ENCODE measurements around the gene DGCR2. TPM values are rescaled to one million over a fixed set of nuclear protein-coding genes. Genes with fewer than 3 reads are reported as not detected.

DGCR2 gene
- total and polyA plus RNA-seq, 2 of the 4 experiments (the other 2 are of a cell fraction) = 17.2 to 35.4 TPM

GRCh38 chr22:19105456-19105855 lies 16.8 kb downstream of the DGCR2 start:
- CTCF ChIA-PET = no interaction called here
- dilution Hi-C loops (cut with HindIII; ENCODE audit: low sequenced_read_pairs, unreplicated experiment) = no loop called here

More at GRCh38 chr22:19105456-19105855, 16.8 kb downstream of the DGCR2 start:
- H3K79me1 ChIP-seq (ENCODE audit: low read depth in 1 of 2, low read length in 2 of 2) = peaks cover 24 to 85% of the 10 kb centered on the region in 2 experiments
- no peak overlapping the region for H3K4me2 ChIP-seq (ENCODE audit: low read depth, low read length)
- POLR2A ChIA-PET (ENCODE audit: unreplicated experiment) = no interaction called here
- H3K9ac ChIP-seq (ENCODE audit: low read depth, low read length) = no peak overlapping the region
- 96% methylated on average over 4 of the region's 8 CpGs; no CpG with 5 or more reads in 1 of the 2 experiments for WGBS, 2 experiments (ENCODE audit: extremely low coverage in 2 of 2, insufficient read length in 1 of 2)
- no peak overlapping the region for H2AFZ ChIP-seq (replicated peaks; ENCODE audit: low read length, poor library complexity)
- ATAC-seq (ENCODE audit: low read depth) = no peak
- no peak overlapping the region for H4K5ac ChIP-seq (ENCODE audit: low read depth, low read length)
- intact Hi-C loops (cut with micrococcal nuclease) (no loop called here), in situ Hi-C loops (cut with MboI; ENCODE audit: low sequenced_read_pairs) (no loop called here)
- H2AK9ac ChIP-seq (replicated peaks; ENCODE audit: low read depth, low read length, poor library complexity) = no peak overlapping the region
- H3K27ac ChIP-seq (ENCODE audit: insufficient read depth, low read length) = no peak overlapping the region
- H4K20me1 ChIP-seq (ENCODE audit: insufficient read depth, low read length) = peaks cover 85% of the 10 kb centered on the region
- H3K9me3 ChIP-seq (ENCODE audit: control insufficient read depth, insufficient read depth, low read length) = no peaks in the 10 kb centered on the region
- TF ChIP-seq USF2 (IDR thresholded peaks at IDR 0.05; ENCODE audit: low read depth, low read length) (no peak), RAD21 (IDR thresholded peaks at IDR 0.05; ENCODE audit: low read length) (no peak), MAFK (IDR thresholded peaks at IDR 0.05; ENCODE audit: low read depth, low read length) (no peak), ELK1 (IDR thresholded peaks at IDR 0.05; ENCODE audit: borderline replicate concordance, low read depth, low read length) (no peak), POLR2A (IDR thresholded peaks at IDR 0.05; ENCODE audit: low read depth, low read length) (no peak), MAZ (IDR thresholded peaks at IDR 0.05; ENCODE audit: borderline replicate concordance, low read depth, low read length) (no peak), NFE2L2 (IDR thresholded peaks at IDR 0.05; ENCODE audit: low read depth, low read length) (no peak), BHLHE40 (IDR thresholded peaks at IDR 0.05; ENCODE audit: low read depth, low read length) (no peak), CEBPB (IDR thresholded peaks at IDR 0.05; ENCODE audit: low read depth, low read length) (no peak), MXI1 (IDR thresholded peaks at IDR 0.05; ENCODE audit: borderline replicate concordance, low read depth, low read length) (no peak), FOS (IDR thresholded peaks at IDR 0.05; ENCODE audit: low read depth, low read length) (no peak), SMC3 (IDR thresholded peaks at IDR 0.05; ENCODE audit: low read depth, low read length) (no peak), CTCF (conservative IDR thresholded peaks at IDR 0.05; ENCODE audit: low read depth, low read length) (no peak), RFX5 (IDR thresholded peaks at IDR 0.05; ENCODE audit: low read depth, low read length) (no peak), RCOR1 (IDR thresholded peaks at IDR 0.05; ENCODE audit: insufficient replicate concordance, low read length) (no peak), CHD1 (IDR thresholded peaks at IDR 0.05; ENCODE audit: low read depth, low read length) (no peak)
- no peak overlapping the region for H2BK20ac ChIP-seq (ENCODE audit: low read depth, low read length)
- no peak overlapping the region for H4K91ac ChIP-seq (ENCODE audit: insufficient read depth, low read depth, low read length)
- no peak overlapping the region for H3K4me3 ChIP-seq (ENCODE audit: insufficient read depth, low read depth, low read length)
- no peak overlapping the region for H3K23ac ChIP-seq (ENCODE audit: low read depth, low read length)
- peaks cover 22% of the 10 kb centered on the region for H3K9me1 ChIP-seq (ENCODE audit: insufficient read depth, low read length)
- DNase-seq = no peak
- H3K36me3 ChIP-seq (ENCODE audit: control insufficient read depth, insufficient read depth, low read length) = no peaks in the 10 kb centered on the region
- H3K56ac ChIP-seq (ENCODE audit: extremely low read depth, insufficient read depth, low read length) = no peak overlapping the region
- H2BK120ac ChIP-seq (ENCODE audit: low read depth, low read length) = no peak overlapping the region
- H2AK5ac ChIP-seq (ENCODE audit: low read depth, low read length) = no peak overlapping the region
- H2BK5ac ChIP-seq (ENCODE audit: low read depth, low read length, poor library complexity, severe bottlenecking) = no peak overlapping the region
- H3K14ac ChIP-seq (replicated peaks; ENCODE audit: low read depth, low read length) = no peak overlapping the region
- peaks cover 23% of the 10 kb centered on the region for H3K4me1 ChIP-seq (ENCODE audit: control insufficient read depth, insufficient read depth, low read length)
- H3K18ac ChIP-seq (ENCODE audit: low read depth, low read length) = no peak overlapping the region
- no TSS peak for BruUV-seq (replicated peaks)
- no peak overlapping the region for H2BK15ac ChIP-seq (ENCODE audit: low read depth, low read length)
- H3K27me3 ChIP-seq (ENCODE audit: control insufficient read depth, insufficient read depth, low read length) = no peaks in the 10 kb centered on the region
- no peak overlapping the region for H4K8ac ChIP-seq (ENCODE audit: low read depth in 2 of 2, low read length in 2 of 2)
- no peak overlapping the region; the same call in 1 of the 2 replicates for H3K4ac ChIP-seq (ENCODE audit: low read depth, low read length)

Data from IMR-90 (cell line).